ENCODE results near the gene PCGF1. TPM values are rescaled to one million over a fixed set of nuclear protein-coding genes. Genes with fewer than 3 reads are reported as not detected.

The PCGF1 gene
- total and polyA plus RNA-seq, 2 experiments from 2014 or later, result 10.9 to 13.4 TPM

DNA sequence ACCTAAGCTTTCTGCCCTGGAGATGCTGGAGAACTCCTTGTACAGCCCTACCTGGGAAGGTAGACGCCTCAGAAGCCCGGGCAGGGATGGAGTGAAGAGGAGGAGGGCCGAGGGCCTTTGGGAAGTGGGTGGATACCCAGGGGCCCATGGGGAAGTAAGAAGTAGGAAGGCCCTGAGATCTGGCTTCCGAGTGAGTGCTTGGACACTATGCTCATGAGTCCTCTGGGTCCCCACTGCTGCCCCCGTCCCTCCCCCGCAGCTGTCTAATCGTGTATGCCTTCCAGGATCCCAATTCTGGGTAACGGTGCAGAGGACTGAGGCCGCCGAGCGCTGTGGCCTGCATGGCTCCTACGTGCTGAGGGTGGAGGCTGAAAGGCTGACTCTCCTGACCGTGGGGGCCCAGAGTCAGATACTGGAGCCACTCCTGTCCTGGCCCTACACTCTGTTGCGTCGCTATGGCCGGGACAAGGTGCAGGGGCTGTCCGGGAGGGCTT, 48.2 kb upstream of the PCGF1 start:
- peak overlapping the region; percentile 93 for H3K4me3 ChIP-seq
- Mint-ChIP-seq H3K36me3 (ENCODE audit: low read depth) (no peaks in the 10 kb centered on the region; the same call in 2 of the 3 replicates), H3K27me3 (ENCODE audit: insufficient read depth, low read depth, poor library complexity) (peaks cover 70% of the 10 kb centered on the region), H3K27ac (no peak overlapping the region), H3K4me3 (peak overlapping the region; percentile 93), H3K4me1 (peaks cover 24% of the 10 kb centered on the region), H3K9me3 (no peaks in the 10 kb centered on the region)
- no peaks in the 10 kb centered on the region for H4K20me1 ChIP-seq (replicated peaks; ENCODE audit: insufficient read depth)
- no peaks in the 10 kb centered on the region for H3K79me2 ChIP-seq (replicated peaks; ENCODE audit: insufficient read depth)
- H3F3A ChIP-seq (replicated peaks; ENCODE audit: low read depth), result no peaks in the 10 kb centered on the region; the same call in 1 of the 2 replicates
- no peaks in the 10 kb centered on the region for H3K9me2 ChIP-seq (ENCODE audit: insufficient read depth)
- no peak overlapping the region for H3K27ac ChIP-seq (ENCODE audit: low read depth)
- H3K36me3 ChIP-seq (ENCODE audit: insufficient read depth), result no peaks in the 10 kb centered on the region
- TF ChIP-seq, protein P1, sequence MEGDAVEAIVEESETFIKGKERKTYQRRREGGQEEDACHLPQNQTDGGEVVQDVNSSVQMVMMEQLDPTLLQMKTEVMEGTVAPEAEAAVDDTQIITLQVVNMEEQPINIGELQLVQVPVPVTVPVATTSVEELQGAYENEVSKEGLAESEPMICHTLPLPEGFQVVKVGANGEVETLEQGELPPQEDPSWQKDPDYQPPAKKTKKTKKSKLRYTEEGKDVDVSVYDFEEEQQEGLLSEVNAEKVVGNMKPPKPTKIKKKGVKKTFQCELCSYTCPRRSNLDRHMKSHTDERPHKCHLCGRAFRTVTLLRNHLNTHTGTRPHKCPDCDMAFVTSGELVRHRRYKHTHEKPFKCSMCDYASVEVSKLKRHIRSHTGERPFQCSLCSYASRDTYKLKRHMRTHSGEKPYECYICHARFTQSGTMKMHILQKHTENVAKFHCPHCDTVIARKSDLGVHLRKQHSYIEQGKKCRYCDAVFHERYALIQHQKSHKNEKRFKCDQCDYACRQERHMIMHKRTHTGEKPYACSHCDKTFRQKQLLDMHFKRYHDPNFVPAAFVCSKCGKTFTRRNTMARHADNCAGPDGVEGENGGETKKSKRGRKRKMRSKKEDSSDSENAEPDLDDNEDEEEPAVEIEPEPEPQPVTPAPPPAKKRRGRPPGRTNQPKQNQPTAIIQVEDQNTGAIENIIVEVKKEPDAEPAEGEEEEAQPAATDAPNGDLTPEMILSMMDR (conservative IDR thresholded peaks at IDR 0.05; ENCODE audit: low read depth in 2 of 2), result no peak
- TF ChIP-seq REST (IDR thresholded peaks at IDR 0.05; ENCODE audit: unreplicated experiment) (no peak), CREB1 (CRISPR knock-in tag; IDR thresholded peaks at IDR 0.05; ENCODE audit: low read depth) (no peak), ETS1 (IDR thresholded peaks at IDR 0.05) (no peak), NANOG (IDR thresholded peaks at IDR 0.05; ENCODE audit: borderline replicate concordance) (no peak), STAT1 (IDR thresholded peaks at IDR 0.05; ENCODE audit: unreplicated experiment) (no peak), EZH2 (IDR thresholded peaks at IDR 0.05; ENCODE audit: low read depth, unreplicated experiment) (peak; percentile 29), ZNF114 (CRISPR knock-in tag; IDR thresholded peaks at IDR 0.05) (no peak)
- H2AFZ ChIP-seq, result peak overlapping the region; percentile 99; the same call in 1 of the 2 replicates
- ATAC-seq (no peak), DNase-seq (ENCODE audit: low spot score) (peak; percentile 36)
- H3K4me2 ChIP-seq, result peak overlapping the region; percentile 96
- H3K4me1 ChIP-seq (ENCODE audit: insufficient read depth), result peaks cover 25% of the 10 kb centered on the region
- peaks cover 78% of the 10 kb centered on the region for H3K27me3 ChIP-seq (ENCODE audit: insufficient read depth)
